ENCODE data around the gene JMJD1C. TPM values are rescaled to one million over a fixed set of nuclear protein-coding genes. Genes with fewer than 3 reads are reported as not detected.

The JMJD1C gene
- total and polyA plus RNA-seq, 2 donors (not counting 3 experiments of a cell fraction or from before 2014, with no cell fraction given): 32.1 to 97.1 TPM

DNA sequence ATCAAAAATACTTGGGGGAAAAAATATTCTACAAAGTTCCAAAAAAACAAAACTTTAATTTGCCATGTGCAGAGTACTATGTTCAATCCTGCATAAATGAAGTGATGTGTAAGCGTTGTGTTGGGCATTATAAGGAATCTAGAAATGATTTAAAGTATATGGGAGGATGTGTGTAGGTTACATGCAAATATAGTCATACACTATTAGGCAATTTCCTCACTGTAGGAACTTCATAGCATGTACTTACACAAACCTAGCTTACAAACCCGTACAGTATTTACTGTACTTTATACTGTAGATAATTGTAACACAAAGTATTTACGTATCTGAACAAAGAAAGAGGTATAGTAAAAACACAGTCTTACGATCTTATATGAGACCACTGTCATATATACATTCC is 260.4 kb downstream of the JMJD1C start:
- no TSS peak for BruUV-seq (replicated peaks)
- Histone ChIP-seq H3K36me3 (ENCODE audit: control insufficient read depth in 2 of 2, extremely low read depth in 1 of 2, insufficient read depth in 2 of 2, low read length in 2 of 2) (peaks cover 2 to 12% of the 10 kb centered on the region in 2 experiments), H3K4me3 (replicated peaks in 1 of 3; ENCODE audit: insufficient read depth in 1 of 3, low read depth in 1 of 3, low read length in 3 of 3) (no peak overlapping the region), H3K9me3 (replicated peaks; ENCODE audit: control insufficient read depth, insufficient read depth, low read length) (no peaks in the 10 kb centered on the region), H2AFZ (ENCODE audit: low read depth, low read length) (no peak overlapping the region), H3K9me1 (replicated peaks; ENCODE audit: control insufficient read depth, extremely low read depth, insufficient read depth, low read length) (no peaks in the 10 kb centered on the region), H3K4me1 (ENCODE audit: control insufficient read depth, extremely low read depth, insufficient read depth, low read length) (peaks cover 44% of the 10 kb centered on the region), H3K9ac (replicated peaks; ENCODE audit: extremely low read depth, insufficient read depth, low read length) (no peak overlapping the region), H3K27ac (ENCODE audit: insufficient read depth, low read depth, low read length) (no peak overlapping the region), H3K79me2 (ENCODE audit: control insufficient read depth, insufficient read depth, low read length) (peaks cover 53% of the 10 kb centered on the region), H3K4me2 (ENCODE audit: insufficient read depth, low read length) (no peak overlapping the region), H4K20me1 (replicated peaks; ENCODE audit: control insufficient read depth, extremely low read depth, insufficient read depth, low read length) (peaks cover 9% of the 10 kb centered on the region), H3K27me3 (ENCODE audit: control insufficient read depth in 2 of 2, insufficient read depth in 2 of 2, low read length in 2 of 2) (no peaks in the 10 kb centered on the region)
- FAIRE-seq: no peak
- POLR2A ChIA-PET: no interaction called here
- dilution Hi-C loops (cut with MboI; ENCODE audit: extremely low pct_ligation_motif_present, low sequenced_read_pairs): loop anchor here (25.0 kb wide), 1 partner anchor 507 kb away; no protein-coding TSS in a partner anchor
- DNase-seq (ENCODE audit: low read depth, low spot score): no peak
- intact Hi-C loops (cut with micrococcal nuclease): loop anchor here (5.0 kb wide), 2 partner anchors 262 to 317 kb away; partner anchors contain the start of genes JMJD1C and REEP3
- TF ChIP-seq JUN (IDR thresholded peaks at IDR 0.05; ENCODE audit: borderline replicate concordance, insufficient read depth, insufficient read length, low read depth) (no peak), POLR2A (IDR thresholded peaks at IDR 0.05; ENCODE audit: low read depth, low read length) (no peak), GATA2 (IDR thresholded peaks at IDR 0.05; ENCODE audit: insufficient read depth, insufficient read length, low read depth, low read length) (no peak), POLR2AphosphoS5 (IDR thresholded peaks at IDR 0.05; ENCODE audit: insufficient read depth, low read depth, low read length) (no peak), MYC (IDR thresholded peaks at IDR 0.05; ENCODE audit: low read depth, low read length) (no peak), EZH2 (IDR thresholded peaks at IDR 0.05; ENCODE audit: borderline replicate concordance, low read depth, low read length, severe bottlenecking) (no peak)
- TF ChIP-seq, protein P1, sequence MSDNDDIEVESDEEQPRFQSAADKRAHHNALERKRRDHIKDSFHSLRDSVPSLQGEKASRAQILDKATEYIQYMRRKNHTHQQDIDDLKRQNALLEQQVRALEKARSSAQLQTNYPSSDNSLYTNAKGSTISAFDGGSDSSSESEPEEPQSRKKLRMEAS (IDR thresholded peaks at IDR 0.05; ENCODE audit: insufficient read depth, insufficient read length): no peak
- CTCF ChIA-PET: interaction anchor here (1.0 to 1.4 kb wide), 2 partner anchors 10 to 515 kb away, joined by 3 to 5 read pairs; no protein-coding TSS in a partner anchor

All from endothelial cell of umbilical vein (primary cell).